WTC11 (cell line): ENCODE measurements around the gene BET1L. TPM values are rescaled to one million over a fixed set of nuclear protein-coding genes. Genes with fewer than 3 reads are reported as not detected.

ENCODE experiments used
- ATAC-seq: fragments of 200-7000 bp; cut with Tn5 transposase; 2 replicates; pipeline ENCODE4 v1.10.0; 2021; ENCODE audit warnings: mild to moderate bottlenecking, moderate library complexity
- CTCF ChIA-PET: fragments of 300-600 bp; sonication (Branson Sonifier 250); formaldehyde crosslinking; loops from one replicate; lab custom pipeline; 2021; ENCODE audit warnings: antibody characterized with exemption; lab: Charles Lee
- POLR2A ChIA-PET: fragments of 350-600 bp; sonication (Branson Sonifier 250); formaldehyde crosslinking; loops from one replicate; lab custom pipeline; 2021; ENCODE audit warnings: antibody characterized with exemption; lab: Charles Lee
- DNase-seq: peaks from one replicate; pipeline ENCODE4 v3.0.0; 2021; ENCODE audit warnings: low spot score
- H3K27ac Mint-ChIP-seq: 2 replicates; pipeline ENCODE4 v1.8.0; 2021; ENCODE audit warnings: mixed read lengths
- H3K27me3 Mint-ChIP-seq: 2 replicates; pipeline ENCODE4 v1.8.0; 2021; ENCODE audit warnings: low read depth, mild to moderate bottlenecking, moderate library complexity, mixed read lengths
- H3K36me3 Mint-ChIP-seq: 2 replicates; pipeline ENCODE4 v1.8.0; 2021; ENCODE audit warnings: mixed read lengths
- H3K4me1 Mint-ChIP-seq: 2 replicates; pipeline ENCODE4 v1.8.0; 2022; ENCODE audit warnings: mixed read lengths
- H3K4me3 Mint-ChIP-seq: 2 replicates; pipeline ENCODE4 v1.8.0; 2021; ENCODE audit warnings: mild to moderate bottlenecking, moderate library complexity, mixed read lengths
- H3K9me3 Mint-ChIP-seq: 2 replicates; pipeline ENCODE4 v1.8.0; 2021; ENCODE audit warnings: mixed read lengths
- ATF1 ChIP-seq: sonication (generic); formaldehyde crosslinking; IDR thresholded peaks from 2 replicates; pipeline ENCODE4 v1.8.1; 2023; ENCODE audit warnings: mild to moderate bottlenecking, moderate library complexity, missing genetic modification reagents
- CREM ChIP-seq: sonication (generic); formaldehyde crosslinking; IDR thresholded peaks from 2 replicates; pipeline ENCODE4 v1.8.1; 2022; ENCODE audit warnings: mild to moderate bottlenecking, missing genetic modification reagents, moderate library complexity
- ESRRA ChIP-seq: sonication (generic); formaldehyde crosslinking; IDR thresholded peaks from 2 replicates; pipeline ENCODE4 v1.8.1; 2022; ENCODE audit warnings: mild to moderate bottlenecking, missing genetic modification reagents, borderline replicate concordance
- FOXP1 ChIP-seq: sonication (generic); formaldehyde crosslinking; IDR thresholded peaks from 2 replicates; pipeline ENCODE4 v1.8.0; 2022; ENCODE audit warnings: missing genetic modification reagents, mild to moderate bottlenecking, moderate library complexity, borderline replicate concordance
- GTF2I ChIP-seq: fragments of 250-450 bp; sonication (Bioruptor Pico); conservative IDR thresholded peaks from 2 replicates; pipeline ENCODE4 v1.4.0; 2021; ENCODE audit warnings: mild to moderate bottlenecking
- HMGA2 ChIP-seq: fragments of 250-450 bp; sonication (Bioruptor Pico); IDR thresholded peaks from 2 replicates; pipeline ENCODE4 v1.4.0; 2021; ENCODE audit warnings: mild to moderate bottlenecking, moderate library complexity
- NFYB ChIP-seq: sonication (generic); formaldehyde crosslinking; conservative IDR thresholded peaks from 2 replicates; pipeline ENCODE4 v1.8.0; 2022; ENCODE audit warnings: low read depth, missing genetic modification reagents
- RELA ChIP-seq: sonication (generic); formaldehyde crosslinking; IDR thresholded peaks from 2 replicates; pipeline ENCODE4 v1.8.1; 2022; ENCODE audit warnings: missing genetic modification reagents, mild to moderate bottlenecking, borderline replicate concordance
- RORB ChIP-seq: fragments of 250-450 bp; sonication (Bioruptor Pico); IDR thresholded peaks from 2 replicates; pipeline ENCODE4 v1.9.0; 2021; ENCODE audit warnings: mild to moderate bottlenecking
- TEAD4 ChIP-seq: sonication (generic); formaldehyde crosslinking; IDR thresholded peaks from 2 replicates; pipeline ENCODE4 v1.8.0; 2022; ENCODE audit warnings: mild to moderate bottlenecking, missing genetic modification reagents
- ZBTB21 ChIP-seq: sonication (generic); formaldehyde crosslinking; IDR thresholded peaks from 2 replicates; pipeline ENCODE4 v1.8.1; 2023; ENCODE audit warnings: mild to moderate bottlenecking, missing genetic modification reagents, borderline replicate concordance
- ZNF138 ChIP-seq: sonication (generic); formaldehyde crosslinking; conservative IDR thresholded peaks from 2 replicates; pipeline ENCODE4 v1.8.1; 2022; ENCODE audit warnings: mild to moderate bottlenecking, moderate library complexity, missing genetic modification reagents
- total RNA-seq: library from RNA; stranded (reverse); gene quantifications from 3 replicates; pipeline ENCODE4 v1.2.3, GENCODE V29; 2021
- TF ChIP-seq, protein P1 (sequence below): fragments of 200-600 bp; IDR thresholded peaks from 2 replicates; pipeline ENCODE4 v1.8.0; 2022; ENCODE audit warnings: antibody characterized with exemption
- TF ChIP-seq, protein P2 (sequence below): sonication (generic); formaldehyde crosslinking; IDR thresholded peaks from 2 replicates; pipeline ENCODE4 v1.8.0; 2023; ENCODE audit warnings: mild to moderate bottlenecking, missing genetic modification reagents
- TF ChIP-seq, protein P3 (sequence below): sonication (generic); formaldehyde crosslinking; IDR thresholded peaks from 2 replicates; pipeline ENCODE4 v1.8.0; 2022; ENCODE audit warnings: mild to moderate bottlenecking, missing genetic modification reagents
- TF ChIP-seq, protein P4 (sequence below): sonication (generic); formaldehyde crosslinking; IDR thresholded peaks from 2 replicates; pipeline ENCODE4 v1.8.0; 2022; ENCODE audit warnings: mild to moderate bottlenecking, missing genetic modification reagents
- TF ChIP-seq, protein P5 (sequence below): fragments of 250-450 bp; sonication (Bioruptor Pico); IDR thresholded peaks from 2 replicates; pipeline ENCODE4 v1.9.0; 2021; ENCODE audit warnings: mild to moderate bottlenecking, borderline replicate concordance
- TF ChIP-seq, protein P6 (sequence below): sonication (generic); formaldehyde crosslinking; IDR thresholded peaks from 2 replicates; pipeline ENCODE4 v1.8.1; 2023; ENCODE audit warnings: mild to moderate bottlenecking, moderate library complexity, missing genetic modification reagents

The BET1L gene
- total RNA-seq, 1 experiment from 2014 or later, result 51.4 TPM

DNA sequence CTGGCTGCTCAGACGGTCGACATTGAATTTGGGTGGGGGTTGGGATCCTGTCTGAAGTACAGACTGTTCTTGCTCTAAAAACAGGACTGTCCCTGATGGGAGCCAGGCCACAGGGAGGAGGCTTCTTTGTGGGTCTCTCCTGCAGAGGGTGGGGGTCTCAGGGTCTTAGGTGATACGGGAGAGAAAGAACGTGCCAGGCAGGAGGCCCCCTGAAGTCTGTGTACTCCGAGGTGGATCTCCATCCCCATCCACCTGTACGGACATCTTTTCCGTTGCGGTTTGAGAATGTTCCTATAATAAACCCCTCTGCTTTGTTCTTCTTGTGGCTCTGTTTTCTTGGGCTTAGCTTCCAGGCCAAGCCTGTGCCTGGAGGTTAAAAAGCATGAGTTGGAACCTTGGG is 45.5 kb upstream of the BET1L start (continued):
- TF ChIP-seq, protein P1, sequence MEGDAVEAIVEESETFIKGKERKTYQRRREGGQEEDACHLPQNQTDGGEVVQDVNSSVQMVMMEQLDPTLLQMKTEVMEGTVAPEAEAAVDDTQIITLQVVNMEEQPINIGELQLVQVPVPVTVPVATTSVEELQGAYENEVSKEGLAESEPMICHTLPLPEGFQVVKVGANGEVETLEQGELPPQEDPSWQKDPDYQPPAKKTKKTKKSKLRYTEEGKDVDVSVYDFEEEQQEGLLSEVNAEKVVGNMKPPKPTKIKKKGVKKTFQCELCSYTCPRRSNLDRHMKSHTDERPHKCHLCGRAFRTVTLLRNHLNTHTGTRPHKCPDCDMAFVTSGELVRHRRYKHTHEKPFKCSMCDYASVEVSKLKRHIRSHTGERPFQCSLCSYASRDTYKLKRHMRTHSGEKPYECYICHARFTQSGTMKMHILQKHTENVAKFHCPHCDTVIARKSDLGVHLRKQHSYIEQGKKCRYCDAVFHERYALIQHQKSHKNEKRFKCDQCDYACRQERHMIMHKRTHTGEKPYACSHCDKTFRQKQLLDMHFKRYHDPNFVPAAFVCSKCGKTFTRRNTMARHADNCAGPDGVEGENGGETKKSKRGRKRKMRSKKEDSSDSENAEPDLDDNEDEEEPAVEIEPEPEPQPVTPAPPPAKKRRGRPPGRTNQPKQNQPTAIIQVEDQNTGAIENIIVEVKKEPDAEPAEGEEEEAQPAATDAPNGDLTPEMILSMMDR, result no peak
- TF ChIP-seq ZNF138 (no peak), TEAD4 (CRISPR knock-in tag) (no peak), NFYB (CRISPR knock-in tag) (no peak), GTF2I (CRISPR knock-in tag) (no peak)
- TF ChIP-seq, protein P2, sequence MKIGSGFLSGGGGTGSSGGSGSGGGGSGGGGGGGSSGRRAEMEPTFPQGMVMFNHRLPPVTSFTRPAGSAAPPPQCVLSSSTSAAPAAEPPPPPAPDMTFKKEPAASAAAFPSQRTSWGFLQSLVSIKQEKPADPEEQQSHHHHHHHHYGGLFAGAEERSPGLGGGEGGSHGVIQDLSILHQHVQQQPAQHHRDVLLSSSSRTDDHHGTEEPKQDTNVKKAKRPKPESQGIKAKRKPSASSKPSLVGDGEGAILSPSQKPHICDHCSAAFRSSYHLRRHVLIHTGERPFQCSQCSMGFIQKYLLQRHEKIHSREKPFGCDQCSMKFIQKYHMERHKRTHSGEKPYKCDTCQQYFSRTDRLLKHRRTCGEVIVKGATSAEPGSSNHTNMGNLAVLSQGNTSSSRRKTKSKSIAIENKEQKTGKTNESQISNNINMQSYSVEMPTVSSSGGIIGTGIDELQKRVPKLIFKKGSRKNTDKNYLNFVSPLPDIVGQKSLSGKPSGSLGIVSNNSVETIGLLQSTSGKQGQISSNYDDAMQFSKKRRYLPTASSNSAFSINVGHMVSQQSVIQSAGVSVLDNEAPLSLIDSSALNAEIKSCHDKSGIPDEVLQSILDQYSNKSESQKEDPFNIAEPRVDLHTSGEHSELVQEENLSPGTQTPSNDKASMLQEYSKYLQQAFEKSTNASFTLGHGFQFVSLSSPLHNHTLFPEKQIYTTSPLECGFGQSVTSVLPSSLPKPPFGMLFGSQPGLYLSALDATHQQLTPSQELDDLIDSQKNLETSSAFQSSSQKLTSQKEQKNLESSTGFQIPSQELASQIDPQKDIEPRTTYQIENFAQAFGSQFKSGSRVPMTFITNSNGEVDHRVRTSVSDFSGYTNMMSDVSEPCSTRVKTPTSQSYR (CRISPR knock-in tag), result no peak

DNA sequence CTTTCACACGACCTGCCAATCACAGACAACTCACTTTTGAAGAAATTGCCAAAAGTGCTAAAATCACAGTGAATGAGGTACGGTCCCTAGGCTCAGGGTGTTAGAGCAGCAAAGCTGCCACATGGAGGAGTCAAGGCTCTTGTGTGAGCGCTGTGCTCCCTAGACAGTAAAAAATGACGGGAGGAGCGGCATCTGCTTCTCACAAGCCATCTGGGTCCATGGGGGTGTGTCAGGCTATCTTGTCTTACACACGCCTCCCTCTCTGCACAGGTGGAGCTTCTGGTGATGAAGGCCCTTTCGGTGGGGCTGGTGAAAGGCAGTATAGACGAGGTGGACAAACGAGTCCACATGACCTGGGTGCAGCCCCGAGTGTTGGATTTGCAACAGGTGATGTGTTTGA is 44.4 kb upstream of the BET1L start:
- TF ChIP-seq HMGA2 (CRISPR knock-in tag), result no peak
- TF ChIP-seq CREM (CRISPR knock-in tag), result no peak
- no peak for TF ChIP-seq RELA (CRISPR knock-in tag)
- no peak for TF ChIP-seq ATF1 (CRISPR knock-in tag)
- no peak for TF ChIP-seq FOXP1 (CRISPR knock-in tag)
- TF ChIP-seq, protein P3, sequence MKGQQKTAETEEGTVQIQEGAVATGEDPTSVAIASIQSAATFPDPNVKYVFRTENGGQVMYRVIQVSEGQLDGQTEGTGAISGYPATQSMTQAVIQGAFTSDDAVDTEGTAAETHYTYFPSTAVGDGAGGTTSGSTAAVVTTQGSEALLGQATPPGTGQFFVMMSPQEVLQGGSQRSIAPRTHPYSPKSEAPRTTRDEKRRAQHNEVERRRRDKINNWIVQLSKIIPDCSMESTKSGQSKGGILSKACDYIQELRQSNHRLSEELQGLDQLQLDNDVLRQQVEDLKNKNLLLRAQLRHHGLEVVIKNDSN (CRISPR knock-in tag), result no peak
- no peak for TF ChIP-seq RORB (CRISPR knock-in tag)
- no peak for TF ChIP-seq ESRRA
- TF ChIP-seq, protein P4, sequence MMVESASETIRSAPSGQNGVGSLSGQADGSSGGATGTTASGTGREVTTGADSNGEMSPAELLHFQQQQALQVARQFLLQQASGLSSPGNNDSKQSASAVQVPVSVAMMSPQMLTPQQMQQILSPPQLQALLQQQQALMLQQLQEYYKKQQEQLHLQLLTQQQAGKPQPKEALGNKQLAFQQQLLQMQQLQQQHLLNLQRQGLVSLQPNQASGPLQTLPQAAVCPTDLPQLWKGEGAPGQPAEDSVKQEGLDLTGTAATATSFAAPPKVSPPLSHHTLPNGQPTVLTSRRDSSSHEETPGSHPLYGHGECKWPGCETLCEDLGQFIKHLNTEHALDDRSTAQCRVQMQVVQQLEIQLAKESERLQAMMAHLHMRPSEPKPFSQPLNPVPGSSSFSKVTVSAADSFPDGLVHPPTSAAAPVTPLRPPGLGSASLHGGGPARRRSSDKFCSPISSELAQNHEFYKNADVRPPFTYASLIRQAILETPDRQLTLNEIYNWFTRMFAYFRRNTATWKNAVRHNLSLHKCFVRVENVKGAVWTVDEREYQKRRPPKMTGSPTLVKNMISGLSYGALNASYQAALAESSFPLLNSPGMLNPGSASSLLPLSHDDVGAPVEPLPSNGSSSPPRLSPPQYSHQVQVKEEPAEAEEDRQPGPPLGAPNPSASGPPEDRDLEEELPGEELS (CRISPR knock-in tag), result no peak
- TF ChIP-seq ZBTB21, result no peak
- POLR2A ChIA-PET, result interaction anchor here (1.4 to 1.9 kb wide), 2 partner anchors 38 to 104 kb away, joined by 6 to 9 read pairs; partner anchors contain the start of gene PGGHG
- no peak for ATAC-seq
- H3K9me3 Mint-ChIP-seq, result no peaks in the 10 kb centered on the region
- no peak for DNase-seq
- no peaks in the 10 kb centered on the region for H3K27me3 Mint-ChIP-seq
- CTCF ChIA-PET, result interaction anchor here (0.9 to 4.5 kb wide), 34 partner anchors 8 to 227 kb away, joined by 3 to 96 read pairs (median 10); partner anchors contain the start of genes ANO9, BET1L, PGGHG and PSMD13
- peaks cover 62% of the 10 kb centered on the region for H3K36me3 Mint-ChIP-seq
- no peak overlapping the region for H3K27ac Mint-ChIP-seq
- no peak overlapping the region for H3K4me3 Mint-ChIP-seq
- H3K4me1 Mint-ChIP-seq, result peaks cover 6% of the 10 kb centered on the region; the same call in 1 of the 2 replicates

DNA sequence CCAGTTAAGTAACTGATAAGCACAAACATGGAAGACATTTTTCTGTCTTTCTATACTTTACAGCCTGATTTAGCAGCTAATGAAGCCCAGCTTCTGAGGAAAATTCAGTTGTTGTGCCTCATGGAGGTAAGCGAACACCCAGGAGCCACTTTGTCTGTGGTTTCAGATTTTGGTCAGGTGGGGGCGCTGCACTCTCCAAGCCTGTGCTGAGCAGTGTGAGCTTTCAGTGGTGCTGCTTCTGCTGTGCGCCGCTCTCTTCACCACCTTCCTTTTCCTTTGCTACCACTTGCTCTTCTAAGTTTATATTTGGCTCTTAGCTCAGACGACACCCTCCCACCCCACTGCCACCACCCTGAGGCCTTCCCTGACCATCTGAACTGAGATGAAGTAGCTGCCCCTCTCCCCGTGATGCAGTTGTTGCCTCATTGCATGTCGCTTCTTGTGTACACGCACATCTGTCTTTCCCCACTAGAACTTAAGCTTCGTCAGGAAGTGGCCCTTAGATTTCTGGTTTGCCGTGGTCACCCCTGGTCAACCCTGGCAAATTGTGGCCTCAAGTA is 43.6 kb upstream of the BET1L start:
- Mint-ChIP-seq H3K9me3 (no peaks in the 10 kb centered on the region), H3K36me3 (peaks cover 68% of the 10 kb centered on the region), H3K4me3 (no peak overlapping the region), H3K27me3 (no peaks in the 10 kb centered on the region), H3K4me1 (peaks cover 6% of the 10 kb centered on the region; the same call in 1 of the 2 replicates), H3K27ac (peak overlapping the region; percentile 93; the same call in 1 of the 2 replicates)
- DNase-seq (peak; percentile 89), ATAC-seq (peak; percentile 98)
- CTCF ChIA-PET, result interaction anchor here (0.6 to 4.5 kb wide), 65 partner anchors 8 to 303 kb away, joined by 3 to 96 read pairs (median 7); partner anchors contain the start of genes ANO9, BET1L, HRAS and IFITM2
- POLR2A ChIA-PET, result interaction anchor here (0.7 to 1.9 kb wide), 6 partner anchors 17 to 105 kb away, joined by 3 to 9 read pairs (median 4); partner anchors contain the start of genes BET1L, IFITM2, PGGHG and RIC8A
- TF ChIP-seq, protein P5, sequence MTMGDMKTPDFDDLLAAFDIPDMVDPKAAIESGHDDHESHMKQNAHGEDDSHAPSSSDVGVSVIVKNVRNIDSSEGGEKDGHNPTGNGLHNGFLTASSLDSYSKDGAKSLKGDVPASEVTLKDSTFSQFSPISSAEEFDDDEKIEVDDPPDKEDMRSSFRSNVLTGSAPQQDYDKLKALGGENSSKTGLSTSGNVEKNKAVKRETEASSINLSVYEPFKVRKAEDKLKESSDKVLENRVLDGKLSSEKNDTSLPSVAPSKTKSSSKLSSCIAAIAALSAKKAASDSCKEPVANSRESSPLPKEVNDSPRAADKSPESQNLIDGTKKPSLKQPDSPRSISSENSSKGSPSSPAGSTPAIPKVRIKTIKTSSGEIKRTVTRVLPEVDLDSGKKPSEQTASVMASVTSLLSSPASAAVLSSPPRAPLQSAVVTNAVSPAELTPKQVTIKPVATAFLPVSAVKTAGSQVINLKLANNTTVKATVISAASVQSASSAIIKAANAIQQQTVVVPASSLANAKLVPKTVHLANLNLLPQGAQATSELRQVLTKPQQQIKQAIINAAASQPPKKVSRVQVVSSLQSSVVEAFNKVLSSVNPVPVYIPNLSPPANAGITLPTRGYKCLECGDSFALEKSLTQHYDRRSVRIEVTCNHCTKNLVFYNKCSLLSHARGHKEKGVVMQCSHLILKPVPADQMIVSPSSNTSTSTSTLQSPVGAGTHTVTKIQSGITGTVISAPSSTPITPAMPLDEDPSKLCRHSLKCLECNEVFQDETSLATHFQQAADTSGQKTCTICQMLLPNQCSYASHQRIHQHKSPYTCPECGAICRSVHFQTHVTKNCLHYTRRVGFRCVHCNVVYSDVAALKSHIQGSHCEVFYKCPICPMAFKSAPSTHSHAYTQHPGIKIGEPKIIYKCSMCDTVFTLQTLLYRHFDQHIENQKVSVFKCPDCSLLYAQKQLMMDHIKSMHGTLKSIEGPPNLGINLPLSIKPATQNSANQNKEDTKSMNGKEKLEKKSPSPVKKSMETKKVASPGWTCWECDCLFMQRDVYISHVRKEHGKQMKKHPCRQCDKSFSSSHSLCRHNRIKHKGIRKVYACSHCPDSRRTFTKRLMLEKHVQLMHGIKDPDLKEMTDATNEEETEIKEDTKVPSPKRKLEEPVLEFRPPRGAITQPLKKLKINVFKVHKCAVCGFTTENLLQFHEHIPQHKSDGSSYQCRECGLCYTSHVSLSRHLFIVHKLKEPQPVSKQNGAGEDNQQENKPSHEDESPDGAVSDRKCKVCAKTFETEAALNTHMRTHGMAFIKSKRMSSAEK (CRISPR knock-in tag), result no peak
- TF ChIP-seq, protein P6, sequence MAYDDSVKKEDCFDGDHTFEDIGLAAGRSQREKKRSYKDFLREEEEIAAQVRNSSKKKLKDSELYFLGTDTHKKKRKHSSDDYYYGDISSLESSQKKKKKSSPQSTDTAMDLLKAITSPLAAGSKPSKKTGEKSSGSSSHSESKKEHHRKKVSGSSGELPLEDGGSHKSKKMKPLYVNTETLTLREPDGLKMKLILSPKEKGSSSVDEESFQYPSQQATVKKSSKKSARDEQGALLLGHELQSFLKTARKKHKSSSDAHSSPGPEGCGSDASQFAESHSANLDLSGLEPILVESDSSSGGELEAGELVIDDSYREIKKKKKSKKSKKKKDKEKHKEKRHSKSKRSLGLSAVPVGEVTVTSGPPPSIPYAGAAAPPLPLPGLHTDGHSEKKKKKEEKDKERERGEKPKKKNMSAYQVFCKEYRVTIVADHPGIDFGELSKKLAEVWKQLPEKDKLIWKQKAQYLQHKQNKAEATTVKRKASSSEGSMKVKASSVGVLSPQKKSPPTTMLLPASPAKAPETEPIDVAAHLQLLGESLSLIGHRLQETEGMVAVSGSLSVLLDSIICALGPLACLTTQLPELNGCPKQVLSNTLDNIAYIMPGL (CRISPR knock-in tag), result peak; percentile 36; the same call in 1 of the 2 replicates
